CD4-positive, alpha-beta T cell treated with Interleukin-15 for 1 hour (primary cell): ENCODE data around the gene BORCS5.

Source experiments
- DNase-seq: peaks from one replicate; pipeline ENCODE4 v3.0.0-alpha.2; 2020

The BORCS5 gene

GRCh38 chr12:12491606-12492005 lies 134.7 kb downstream of the BORCS5 start:
- no peak for DNase-seq

DNA sequence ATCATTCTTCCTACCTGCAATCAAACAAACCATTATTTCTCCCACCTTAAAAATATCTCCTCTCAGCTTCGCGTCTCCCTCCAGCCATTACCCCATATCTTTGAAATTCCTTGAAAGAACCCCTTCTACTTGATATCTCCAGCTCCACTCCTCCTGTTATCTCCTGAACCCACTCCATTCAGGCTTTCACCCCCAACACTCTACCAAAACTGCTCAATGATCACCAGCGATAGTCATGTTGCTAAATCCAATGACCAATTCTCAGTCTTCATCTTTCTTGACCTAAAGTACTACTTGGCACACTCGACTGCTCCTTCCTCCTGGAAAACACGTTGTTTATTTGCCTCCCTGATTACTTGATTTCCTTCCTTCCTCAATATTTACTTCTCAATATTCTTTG lies 135.7 kb downstream of the BORCS5 start:
- DNase-seq, result no peak

DNA sequence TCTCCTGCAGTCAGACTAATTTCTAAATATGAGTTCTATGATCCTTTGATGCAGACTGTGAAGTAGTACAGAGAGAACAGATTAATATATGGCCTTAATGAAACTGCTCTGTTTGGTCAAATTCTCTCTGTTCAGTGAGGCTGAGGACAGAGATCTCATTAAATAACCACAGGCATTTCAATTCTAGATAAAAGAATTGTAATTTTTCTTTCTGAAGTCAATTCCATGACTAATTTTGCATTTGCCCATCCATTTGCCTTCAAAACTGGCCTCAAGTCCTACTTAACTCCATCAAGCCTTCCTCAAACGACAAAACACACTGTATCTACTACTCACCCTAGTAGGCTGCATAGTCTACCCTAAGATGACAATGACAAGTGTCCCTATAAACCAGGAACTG lies 138.7 kb downstream of the BORCS5 start:
- DNase-seq, result no peak

GRCh38 chr12:12498210-12498609 lies 141.3 kb downstream of the BORCS5 start:
- no peak for DNase-seq

DNA sequence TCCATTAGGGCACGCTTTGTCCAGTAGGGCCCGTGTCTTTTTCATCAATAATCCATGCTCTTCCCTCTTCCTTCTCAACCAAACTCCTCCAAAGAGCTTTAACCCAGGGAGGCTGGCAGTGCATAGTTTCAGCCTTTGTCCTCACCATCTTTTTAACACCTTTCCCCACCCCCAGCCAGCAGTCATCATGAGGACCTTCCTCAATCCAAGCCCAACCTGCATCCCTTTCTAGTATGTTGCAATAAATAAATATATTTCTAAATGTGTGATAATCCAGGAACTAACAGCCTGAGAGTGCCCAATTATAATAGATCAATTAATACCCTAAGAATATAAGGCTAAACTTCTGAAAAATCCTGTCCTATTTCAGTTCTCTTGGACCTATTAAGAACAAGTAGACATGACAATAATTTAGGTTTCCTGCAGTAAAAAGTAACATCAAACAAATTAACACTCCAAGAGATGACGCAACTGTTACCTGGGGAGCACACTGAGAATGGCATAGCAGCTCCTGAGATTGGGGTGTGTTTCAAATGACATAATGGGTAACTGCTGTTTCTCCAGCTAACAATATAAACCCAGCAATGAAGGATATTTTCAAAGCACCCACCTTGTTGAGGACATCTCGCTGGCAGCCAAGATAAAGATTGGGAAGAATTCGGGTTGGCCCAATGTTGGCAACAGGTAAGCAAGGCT lies 143.2 kb downstream of the BORCS5 start:
- DNase-seq, result no peak

DNA sequence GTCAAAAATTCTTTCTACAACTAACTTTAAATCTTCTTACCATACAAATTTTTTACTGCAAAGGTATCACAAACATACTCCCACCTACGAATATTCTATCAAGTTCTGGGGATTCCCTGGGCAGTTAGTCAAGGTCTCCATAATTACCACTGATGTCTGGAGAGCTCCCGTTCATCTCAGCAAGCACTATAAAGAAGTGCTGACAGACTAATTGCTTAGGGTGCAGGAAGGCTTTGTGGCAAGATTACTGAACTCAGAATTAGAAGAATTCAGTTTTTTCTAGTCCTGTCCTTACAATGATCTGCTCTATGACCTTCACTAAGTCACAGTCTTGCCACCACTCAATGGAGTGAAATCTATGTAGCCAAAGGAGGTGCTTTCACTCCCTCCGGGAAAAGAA lies 144.2 kb downstream of the BORCS5 start:
- no peak for DNase-seq

DNA sequence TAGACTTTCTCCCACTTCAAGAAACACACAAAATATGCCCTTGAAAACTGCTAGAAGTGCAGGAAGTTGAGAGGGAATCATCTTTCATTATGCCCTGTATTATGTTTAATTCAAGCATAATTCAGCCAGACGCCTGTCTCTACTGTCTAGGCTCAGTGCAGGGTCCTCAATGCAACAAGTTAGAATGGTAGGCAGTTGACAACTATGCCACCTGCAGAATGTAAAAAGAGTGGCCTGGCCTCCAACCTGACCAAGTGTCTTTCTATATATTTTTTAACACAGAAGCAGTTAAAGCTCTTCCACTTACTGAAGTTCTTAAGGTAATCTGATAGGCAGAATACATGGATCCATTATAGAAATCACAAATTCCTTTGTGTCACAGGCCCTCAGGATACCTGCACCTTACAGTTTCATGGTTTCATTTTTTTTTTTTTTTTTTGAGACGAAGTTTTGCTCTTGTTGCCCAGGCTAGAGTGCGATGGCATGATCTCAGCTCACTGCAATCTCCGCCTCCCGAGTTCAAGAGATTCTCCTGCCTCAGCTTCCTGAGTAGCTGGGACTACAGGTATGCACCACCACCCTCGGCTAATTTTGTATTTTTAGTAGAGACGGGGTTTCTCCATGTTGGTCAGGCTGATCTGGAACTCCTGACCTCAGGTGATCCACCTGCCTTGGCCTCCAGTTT lies 145.4 kb downstream of the BORCS5 start:
- DNase-seq, result peak; percentile 20

- peak; percentile 19 for DNase-seq
These were observed 145.9 kb downstream of the BORCS5 start for GRCh38 chr12:12502815-12503151.

DNA sequence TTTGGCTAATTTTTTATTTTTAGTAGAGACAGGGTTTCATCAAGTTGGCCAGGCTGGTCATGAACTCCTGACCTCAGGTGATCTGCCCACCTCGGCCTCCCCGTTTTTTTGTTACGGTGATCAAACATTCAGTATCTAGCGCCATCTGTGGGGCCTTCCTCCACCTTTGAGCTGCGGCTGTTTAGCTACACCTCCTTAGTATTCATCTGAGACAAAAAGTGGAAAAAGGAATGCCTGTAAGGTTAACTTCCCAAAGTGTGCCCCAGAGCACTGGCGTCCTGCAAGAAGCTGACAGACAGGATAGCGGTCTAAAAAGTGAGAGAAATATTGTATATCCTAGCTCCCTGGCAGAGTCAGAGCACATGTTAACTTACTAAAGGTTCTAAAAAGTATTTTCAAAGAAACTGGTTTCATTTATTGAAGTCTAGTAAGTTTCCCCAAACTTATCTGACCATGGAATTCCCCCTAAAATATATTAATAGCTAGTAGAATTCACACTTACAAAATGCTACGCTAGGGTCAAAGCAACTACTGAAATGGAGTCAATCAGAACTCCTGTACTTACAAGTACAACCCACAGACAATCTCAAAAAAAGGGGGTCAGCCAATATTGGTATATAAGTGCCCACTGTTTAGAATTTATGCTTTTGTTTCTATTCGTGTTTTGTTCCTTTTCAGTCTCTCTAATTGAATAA lies 146.7 kb downstream of the BORCS5 start:
- no peak for DNase-seq

GRCh38 chr12:12505544-12506495 lies 148.9 kb downstream of the BORCS5 start:
- DNase-seq, result no peak

- DNase-seq, result no peak
These were observed 149.6 kb downstream of the BORCS5 start for GRCh38 chr12:12506496-12506890.

DNA sequence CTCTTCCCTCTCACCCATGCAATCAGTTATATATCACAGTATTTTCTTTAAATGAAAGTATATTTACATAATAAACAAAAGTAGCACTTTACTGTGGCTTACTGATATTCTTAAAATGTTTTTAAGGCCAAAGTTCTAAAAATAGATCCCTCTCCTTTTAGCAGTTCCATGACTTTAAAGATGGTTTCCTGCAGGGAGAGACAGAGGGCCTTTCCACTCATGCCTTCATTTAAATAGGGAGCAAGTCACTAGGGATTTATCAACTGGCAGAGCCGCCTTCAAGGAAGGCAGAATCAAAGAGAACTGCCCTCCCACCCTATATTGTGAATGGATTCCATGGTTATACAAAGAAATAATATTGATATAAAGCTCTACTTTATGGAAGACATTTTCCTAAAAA lies 150.2 kb downstream of the BORCS5 start:
- no peak for DNase-seq

DNA sequence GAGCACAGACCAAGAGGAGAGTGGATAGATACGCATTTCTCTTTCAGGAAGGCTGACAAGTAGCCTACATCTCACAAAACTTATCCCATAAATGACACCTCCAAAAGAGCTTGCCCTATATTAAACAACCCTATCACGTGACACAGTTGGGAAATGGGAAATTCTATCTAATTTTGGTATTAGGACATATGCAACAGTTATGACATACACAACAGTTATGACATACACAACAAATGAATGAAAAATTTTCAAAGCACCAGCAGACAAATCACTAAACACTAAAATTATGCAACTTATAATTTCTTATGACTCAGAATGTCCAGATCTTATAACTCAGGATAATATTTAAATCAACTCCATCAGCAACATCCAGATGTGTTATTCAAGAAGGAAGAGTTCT lies 151.7 kb downstream of the BORCS5 start:
- DNase-seq, result no peak

GRCh38 chr12:12510141-12510540 lies 153.3 kb downstream of the BORCS5 start:
- DNase-seq, result no peak

GRCh38 chr12:12510551-12510950 lies 153.7 kb downstream of the BORCS5 start:
- DNase-seq, result no peak

- DNase-seq, result no peak
These were observed 154.3 kb downstream of the BORCS5 start for GRCh38 chr12:12511021-12511783.

GRCh38 chr12:12511895-12512711 lies 155.2 kb downstream of the BORCS5 start:
- DNase-seq, result no peak

DNA sequence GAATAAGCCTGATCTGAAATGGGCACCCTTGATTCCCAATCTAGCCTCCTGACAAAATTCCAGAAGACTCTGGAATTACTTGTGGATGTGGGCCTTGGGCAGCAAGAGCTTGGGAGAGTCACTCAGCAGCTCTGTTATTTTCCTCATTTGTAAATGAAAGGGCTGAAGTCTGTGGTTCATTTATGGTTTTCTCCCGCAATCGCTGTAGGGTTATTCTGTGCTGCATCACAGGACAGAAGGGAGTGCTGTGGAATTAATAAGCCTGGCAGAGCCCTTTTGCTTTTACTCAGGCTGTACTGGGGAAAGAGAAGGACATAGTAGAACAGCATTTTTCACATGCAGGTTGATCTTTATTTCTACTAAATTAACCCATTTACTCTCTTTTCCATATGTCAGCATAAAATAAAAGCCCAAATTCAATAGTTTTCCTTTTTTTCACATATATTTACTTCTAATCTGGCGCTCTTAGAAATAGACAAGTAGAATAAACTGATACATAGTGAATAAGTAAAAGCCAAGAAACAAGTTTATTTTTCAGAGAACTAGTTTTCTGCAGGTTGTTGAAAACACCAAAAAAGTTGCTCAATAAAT lies 156.6 kb downstream of the BORCS5 start:
- DNase-seq, result no peak

GRCh38 chr12:12518464-12518845 lies 161.6 kb downstream of the BORCS5 start:
- DNase-seq, result no peak

- DNase-seq, result no peak
These were observed 162.0 kb downstream of the BORCS5 start for GRCh38 chr12:12518919-12519318.
